DND-41 (cell line): Measurements from ENCODE around the gene TECPR2.

Experiments used
- EZH2 ChIP-seq: IDR thresholded peaks from 3 replicates; pipeline ENCODE4 v1.6.1; 2012; ENCODE audit warnings: borderline replicate concordance, low read depth, mild to moderate bottlenecking, moderate library complexity, low read length, inconsistent platforms; ENCODE audit not compliant: severe bottlenecking
- TF ChIP-seq, protein P1 (sequence below): IDR thresholded peaks from 2 replicates; pipeline ENCODE4 v1.5.1; 2012; ENCODE audit warnings: borderline replicate concordance, low read length, moderate library complexity, mild to moderate bottlenecking; ENCODE audit not compliant: poor library complexity, severe bottlenecking; ENCODE audit errors: extremely low read depth

GRCh38 chr14:102495491-102496330, 133.0 kb downstream of the TECPR2 start:
- TF ChIP-seq, protein P1, sequence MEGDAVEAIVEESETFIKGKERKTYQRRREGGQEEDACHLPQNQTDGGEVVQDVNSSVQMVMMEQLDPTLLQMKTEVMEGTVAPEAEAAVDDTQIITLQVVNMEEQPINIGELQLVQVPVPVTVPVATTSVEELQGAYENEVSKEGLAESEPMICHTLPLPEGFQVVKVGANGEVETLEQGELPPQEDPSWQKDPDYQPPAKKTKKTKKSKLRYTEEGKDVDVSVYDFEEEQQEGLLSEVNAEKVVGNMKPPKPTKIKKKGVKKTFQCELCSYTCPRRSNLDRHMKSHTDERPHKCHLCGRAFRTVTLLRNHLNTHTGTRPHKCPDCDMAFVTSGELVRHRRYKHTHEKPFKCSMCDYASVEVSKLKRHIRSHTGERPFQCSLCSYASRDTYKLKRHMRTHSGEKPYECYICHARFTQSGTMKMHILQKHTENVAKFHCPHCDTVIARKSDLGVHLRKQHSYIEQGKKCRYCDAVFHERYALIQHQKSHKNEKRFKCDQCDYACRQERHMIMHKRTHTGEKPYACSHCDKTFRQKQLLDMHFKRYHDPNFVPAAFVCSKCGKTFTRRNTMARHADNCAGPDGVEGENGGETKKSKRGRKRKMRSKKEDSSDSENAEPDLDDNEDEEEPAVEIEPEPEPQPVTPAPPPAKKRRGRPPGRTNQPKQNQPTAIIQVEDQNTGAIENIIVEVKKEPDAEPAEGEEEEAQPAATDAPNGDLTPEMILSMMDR, result no peak
- TF ChIP-seq EZH2, result no peak
